Measurements from ENCODE around the gene CHST5.

- no peak for TF ChIP-seq CTCF (IDR thresholded peaks at IDR 0.05; ENCODE audit: poor library complexity)
- TF ChIP-seq EZH2 (IDR thresholded peaks at IDR 0.05; ENCODE audit: borderline replicate concordance), result no peak
These were observed 48.2 kb upstream of the CHST5 start for GRCh38 chr16:75584108-75584507.

Measured in hepatocyte (in vitro differentiated cells).